Breast epithelium (tissue), 4 donors: ENCODE data around the gene CPSF4. TPM values are rescaled to one million over a fixed set of nuclear protein-coding genes. Genes with fewer than 3 reads are reported as not detected.

ENCODE experiments used
- DNase-seq, 2 donors: peaks; one replicate each; pipeline ENCODE4 v3.0.0-alpha.2; 2019; ENCODE audit warnings: low spot score in 2 of 2
- H3K27ac ChIP-seq, 2 donors: fragments of 200-600 bp; sonication (generic) in 1 of 2; one replicate each; pipeline ENCODE4 v1.5.1; 2016 to 2019; ENCODE audit warnings: mild to moderate bottlenecking in 1 of 2
- H3K27me3 ChIP-seq, 2 donors: fragments of 200-600 bp; sonication (generic) in 1 of 2; one replicate each; pipeline versions ENCODE4 v1.5.1 to v1.6.0; 2017 to 2019; ENCODE audit warnings: control low read depth in 1 of 2, mild to moderate bottlenecking in 1 of 2
- H3K36me3 ChIP-seq: fragments of 200-600 bp; one replicate; pipeline ENCODE4 v1.5.1; 2019
- H3K4me1 ChIP-seq, 2 donors: fragments of 200-600 bp; sonication (generic); one replicate each; pipeline ENCODE4 v1.5.1; 2016 to 2019; ENCODE audit warnings: control low read depth in 1 of 2
- H3K4me3 ChIP-seq, 3 donors: fragments of 200-600 bp; sonication (generic); 1 replicate in 2 of 3; 2 replicates in 1 of 3; pipeline ENCODE4 v1.5.1; 2016 to 2019; ENCODE audit warnings: mild to moderate bottlenecking in 3 of 3, moderate library complexity in 2 of 3
- H3K9me3 ChIP-seq, 2 donors: fragments of 200-600 bp; sonication (generic) in 1 of 2; one replicate each; pipeline ENCODE4 v1.5.1; 2016 to 2019; ENCODE audit warnings: control low read depth in 1 of 2
- POLR2A ChIP-seq: fragments of 450-650 bp; IDR thresholded peaks from one replicate; pipeline ENCODE4 v1.6.1; 2016; ENCODE audit warnings: antibody characterized with exemption, mild to moderate bottlenecking, moderate library complexity
- POLR2AphosphoS5 ChIP-seq, 3 donors: sonication (generic); formaldehyde crosslinking; IDR thresholded peaks; one replicate each; pipeline ENCODE4 v1.6.1; 2017; ENCODE audit warnings: antibody characterized with exemption in 3 of 3
- intact Hi-C: fragments of 100-400 bp; cut with DNase I; formaldehyde crosslinking; loops from one replicate; pipeline ENCODE4 v1.15.1; 2023; ENCODE audit warnings: low total_unique reads
- total RNA-seq, 3 donors: library from RNA; depleted of rRNA; stranded (reverse); fragments of >200 nt; gene quantifications; one replicate each; pipeline ENCODE4 v1.1.0, GENCODE V29; 2016
- TF ChIP-seq, protein P1 (sequence below), 3 donors: fragments of 450-650 bp; IDR thresholded peaks; one replicate each; pipeline ENCODE4 v1.5.1; 2016 to 2017; ENCODE audit warnings: antibody characterized with exemption in 3 of 3, mild to moderate bottlenecking in 3 of 3, moderate library complexity in 3 of 3

The CPSF4 gene
- total RNA-seq, 3 donors from 2014 or later: 32.8 to 40.6 (median 32.9) TPM

DNA sequence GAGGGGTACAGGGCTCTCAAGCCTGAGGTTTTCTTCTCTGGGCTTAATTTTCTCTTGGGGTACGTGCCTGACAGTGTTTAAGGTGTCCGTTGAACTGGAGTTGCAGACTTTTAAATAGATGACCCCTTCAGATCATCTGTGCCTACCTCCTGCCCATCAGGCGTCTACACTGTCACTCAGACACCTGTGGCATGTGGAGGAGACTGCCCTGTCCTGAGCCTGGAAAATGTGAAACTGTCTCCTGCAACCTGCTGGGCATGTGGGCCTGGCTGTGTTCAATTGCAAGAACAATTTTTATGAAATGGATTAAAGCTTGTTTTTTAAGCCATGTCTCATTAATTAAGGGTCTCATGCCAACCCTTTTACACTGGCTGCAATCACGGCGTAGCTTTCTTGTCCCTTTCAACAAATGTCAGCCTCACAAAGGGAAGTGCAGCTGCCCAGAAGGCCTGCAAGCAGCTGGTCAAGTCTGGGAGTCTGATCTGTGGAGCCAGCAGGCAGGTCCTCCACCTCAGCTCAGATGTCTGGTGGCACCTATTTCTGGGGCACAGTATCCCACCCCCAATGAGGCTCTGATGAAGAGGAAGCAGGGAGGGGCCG, 18.4 kb downstream of the CPSF4 start:
- TF ChIP-seq, protein P1, sequence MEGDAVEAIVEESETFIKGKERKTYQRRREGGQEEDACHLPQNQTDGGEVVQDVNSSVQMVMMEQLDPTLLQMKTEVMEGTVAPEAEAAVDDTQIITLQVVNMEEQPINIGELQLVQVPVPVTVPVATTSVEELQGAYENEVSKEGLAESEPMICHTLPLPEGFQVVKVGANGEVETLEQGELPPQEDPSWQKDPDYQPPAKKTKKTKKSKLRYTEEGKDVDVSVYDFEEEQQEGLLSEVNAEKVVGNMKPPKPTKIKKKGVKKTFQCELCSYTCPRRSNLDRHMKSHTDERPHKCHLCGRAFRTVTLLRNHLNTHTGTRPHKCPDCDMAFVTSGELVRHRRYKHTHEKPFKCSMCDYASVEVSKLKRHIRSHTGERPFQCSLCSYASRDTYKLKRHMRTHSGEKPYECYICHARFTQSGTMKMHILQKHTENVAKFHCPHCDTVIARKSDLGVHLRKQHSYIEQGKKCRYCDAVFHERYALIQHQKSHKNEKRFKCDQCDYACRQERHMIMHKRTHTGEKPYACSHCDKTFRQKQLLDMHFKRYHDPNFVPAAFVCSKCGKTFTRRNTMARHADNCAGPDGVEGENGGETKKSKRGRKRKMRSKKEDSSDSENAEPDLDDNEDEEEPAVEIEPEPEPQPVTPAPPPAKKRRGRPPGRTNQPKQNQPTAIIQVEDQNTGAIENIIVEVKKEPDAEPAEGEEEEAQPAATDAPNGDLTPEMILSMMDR (IDR thresholded peaks at IDR 0.05): no peak
- TF ChIP-seq POLR2AphosphoS5 (IDR thresholded peaks at IDR 0.05): no peak
- no peak for TF ChIP-seq POLR2A
- intact Hi-C loops: no loop called here
- H3K9me3 ChIP-seq: no peaks in the 10 kb centered on the region
- H3K4me1 ChIP-seq: no peaks in the 10 kb centered on the region
- no peak overlapping the region for H3K4me3 ChIP-seq
- H3K36me3 ChIP-seq: no peaks in the 10 kb centered on the region
- H3K27ac ChIP-seq: no peak overlapping the region
- no peaks in the 10 kb centered on the region for H3K27me3 ChIP-seq
- no peak for DNase-seq

DNA sequence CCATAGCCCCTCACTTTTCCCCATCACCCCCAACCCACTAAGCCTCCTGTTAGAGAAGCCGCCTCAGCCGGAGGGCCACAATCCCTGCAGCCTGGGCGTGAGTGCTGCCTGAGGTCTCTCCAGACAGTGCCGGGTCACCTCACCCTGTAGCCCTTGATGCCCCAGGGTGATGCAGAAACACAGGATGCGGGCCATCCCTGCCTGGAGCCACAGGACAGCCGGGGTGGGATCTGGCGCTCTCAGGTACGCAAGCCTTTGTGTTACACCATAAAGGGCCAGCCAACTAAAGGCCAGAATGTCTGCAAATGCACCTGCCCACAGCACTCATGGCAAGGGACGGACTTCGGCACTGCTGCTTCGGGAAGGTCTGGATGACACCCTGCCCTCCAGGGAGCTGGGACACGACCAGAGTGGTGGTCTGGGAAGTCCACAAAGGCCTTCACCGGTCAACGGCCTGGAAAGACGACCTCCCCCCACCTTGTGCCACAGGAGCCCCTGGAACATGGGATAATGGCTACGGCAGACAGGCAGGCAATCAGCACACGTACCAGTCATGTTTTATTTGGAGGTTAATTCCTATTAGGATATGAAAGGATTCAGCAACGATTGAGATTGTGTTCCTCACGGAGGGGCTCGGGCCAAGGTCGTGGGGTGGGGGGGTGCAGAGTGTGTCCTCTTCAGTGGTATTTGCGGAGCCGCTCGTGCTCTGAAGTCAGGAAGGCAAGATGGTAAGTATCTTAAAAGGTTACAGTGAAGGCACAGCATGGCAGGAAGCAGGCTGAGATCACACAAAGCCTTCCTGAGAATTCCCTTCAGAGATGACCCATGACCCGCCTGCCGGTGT, 19.1 kb downstream of the CPSF4 start:
- intact Hi-C loops: no loop called here

DNA sequence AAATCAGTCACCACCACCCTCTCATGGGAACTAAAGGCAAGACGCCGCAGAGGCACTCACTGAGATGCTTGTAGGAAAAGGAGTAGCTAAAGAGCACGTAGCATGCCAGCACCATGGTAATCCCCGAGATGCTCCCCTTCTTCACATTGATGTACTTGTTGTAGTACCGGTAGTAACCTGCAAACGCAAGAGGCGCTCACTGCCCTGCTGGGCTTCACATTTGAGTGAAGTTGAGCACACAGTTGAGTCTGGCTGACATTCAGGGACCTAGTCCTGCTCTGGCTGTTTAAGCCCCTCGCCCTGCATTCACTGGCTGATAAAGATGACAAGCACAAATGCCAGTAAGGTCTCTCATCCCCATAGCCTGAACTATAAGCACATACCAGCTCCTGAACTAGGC, 20.3 kb downstream of the CPSF4 start:
- Histone ChIP-seq H3K27me3 (no peaks in the 10 kb centered on the region), H3K27ac (no peak overlapping the region), H3K9me3 (no peaks in the 10 kb centered on the region), H3K36me3 (no peaks in the 10 kb centered on the region), H3K4me3 (no peak overlapping the region), H3K4me1 (no peaks in the 10 kb centered on the region)
- TF ChIP-seq POLR2AphosphoS5 (IDR thresholded peaks at IDR 0.05) (no peak), POLR2A (no peak)
- TF ChIP-seq, protein P1 (IDR thresholded peaks at IDR 0.05): no peak
- DNase-seq: no peak
- intact Hi-C loops: no loop called here

More for the DNA sequence above, 19.1 kb downstream of the CPSF4 start:
- no peak overlapping the region for H3K27ac ChIP-seq
- no peak overlapping the region for H3K4me3 ChIP-seq
- H3K4me1 ChIP-seq: no peaks in the 10 kb centered on the region
- TF ChIP-seq, protein P1 (IDR thresholded peaks at IDR 0.05): no peak
- TF ChIP-seq POLR2AphosphoS5 (IDR thresholded peaks at IDR 0.05): no peak
- TF ChIP-seq POLR2A: no peak
- H3K36me3 ChIP-seq: no peaks in the 10 kb centered on the region
- no peak for DNase-seq
- no peaks in the 10 kb centered on the region for H3K27me3 ChIP-seq
- no peaks in the 10 kb centered on the region for H3K9me3 ChIP-seq

DNA sequence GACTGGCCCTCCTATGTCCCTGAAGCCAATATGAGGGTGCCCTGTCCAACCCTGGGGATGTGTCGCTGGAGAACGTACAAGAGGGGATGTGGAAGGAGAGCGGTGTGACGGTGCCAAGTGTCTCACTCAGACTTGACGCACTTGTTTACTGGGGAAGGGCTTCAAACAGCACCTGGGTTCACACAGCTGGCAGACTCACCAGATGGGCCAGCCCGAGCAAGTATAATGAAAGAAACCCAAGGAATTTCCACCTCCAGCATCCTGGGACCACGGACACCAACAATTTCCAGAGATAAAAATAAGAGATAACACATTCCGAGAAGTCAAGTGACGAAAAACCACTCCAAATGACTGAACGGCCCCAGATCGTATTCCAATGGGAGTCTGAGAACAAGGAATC, 21.9 kb downstream of the CPSF4 start:
- H3K27ac ChIP-seq: peak overlapping the region; percentile 8 to 34
- no peaks in the 10 kb centered on the region for H3K9me3 ChIP-seq
- peaks cover 0 to 6% of the 10 kb centered on the region in 2 donors for H3K4me1 ChIP-seq
- H3K27me3 ChIP-seq: no peaks in the 10 kb centered on the region
- DNase-seq: no peak
- intact Hi-C loops: no loop called here
- no peaks in the 10 kb centered on the region for H3K36me3 ChIP-seq
- no peak overlapping the region for H3K4me3 ChIP-seq
- TF ChIP-seq, protein P1 (IDR thresholded peaks at IDR 0.05): no peak
- TF ChIP-seq POLR2AphosphoS5 (IDR thresholded peaks at IDR 0.05) (no peak), POLR2A (no peak)

DNA sequence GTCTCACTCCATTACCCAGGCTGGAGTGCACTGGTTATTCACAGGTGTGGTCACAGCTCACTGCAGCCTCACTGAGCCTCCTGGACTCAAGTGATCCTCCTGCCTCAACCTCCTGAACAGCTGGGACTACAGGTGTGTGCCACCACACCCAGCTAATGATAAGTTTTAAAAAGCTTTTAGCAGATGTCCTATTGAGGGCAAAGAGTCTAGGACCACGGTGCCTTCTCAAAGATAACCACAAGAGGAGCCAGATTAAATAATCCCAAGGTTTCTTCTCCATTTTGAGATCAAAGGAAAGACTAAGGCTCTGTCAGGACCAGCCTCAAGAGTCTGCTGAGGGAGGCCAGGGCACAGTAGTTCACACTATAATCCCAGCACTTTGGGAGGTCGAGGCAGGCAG, 22.5 kb downstream of the CPSF4 start:
- Histone ChIP-seq H3K9me3 (no peaks in the 10 kb centered on the region), H3K27ac (peak overlapping the region in 1 of 2 donors; percentile 8), H3K27me3 (no peaks in the 10 kb centered on the region), H3K36me3 (no peaks in the 10 kb centered on the region), H3K4me3 (no peak overlapping the region), H3K4me1 (peaks cover 0 to 6% of the 10 kb centered on the region in 2 donors)
- TF ChIP-seq, protein P1 (IDR thresholded peaks at IDR 0.05): no peak
- DNase-seq: no peak
- intact Hi-C loops: no loop called here
